Kidney (tissue), 14 donors: Measurements from ENCODE around the gene RALGPS1. TPM values are rescaled to one million over a fixed set of nuclear protein-coding genes. Genes with fewer than 3 reads are reported as not detected.
A peak's percentile ranks its signal among the peaks of the same experiment; 100 is the strongest.

Experiments used
- DNase-seq, 5 donors: peaks; one replicate each; pipeline ENCODE4 v3.0.0-alpha.2; 2013 to 2020
- FAIRE-seq: peaks from 2 replicates; lab custom pipeline; 2012; peaks lifted over from hg19 to GRCh38; lab: Jason Lieb, UNC
- H3K27ac ChIP-seq, 2 donors: one replicate each; pipeline ENCODE4 v1.7.0; 2013; ENCODE audit warnings: low read depth in 2 of 2, low read length in 2 of 2, inconsistent platforms in 1 of 2
- H3K27me3 ChIP-seq: one replicate; pipeline ENCODE4 v1.7.1; 2013; ENCODE audit warnings: low read length, inconsistent platforms; ENCODE audit not compliant: control insufficient read depth, insufficient read depth
- H3K36me3 ChIP-seq, 3 donors: one replicate each; pipeline versions ENCODE4 v1.7.0 to v1.7.1; 2013; ENCODE audit warnings: low read length in 3 of 3, control low read depth in 1 of 3, inconsistent platforms in 1 of 3; ENCODE audit not compliant: insufficient read depth in 3 of 3, control insufficient read depth in 2 of 3
- H3K4me1 ChIP-seq, 3 donors: one replicate each; pipeline versions ENCODE4 v1.7.0 to v1.7.1; 2013; ENCODE audit warnings: low read length in 3 of 3, inconsistent platforms in 1 of 3, low read depth in 1 of 3; ENCODE audit not compliant: control insufficient read depth in 2 of 3, insufficient read depth in 2 of 3
- H3K4me3 ChIP-seq, 3 donors: one replicate each; pipeline versions ENCODE4 v1.7.0 to v1.8.1; 2013; ENCODE audit warnings: low read length in 3 of 3, control low read depth in 1 of 3, inconsistent platforms in 1 of 3
- H3K9ac ChIP-seq, 3 donors: one replicate each; pipeline versions ENCODE4 v1.7.0 to v1.7.1; 2013; ENCODE audit warnings: low read length in 3 of 3, control low read depth in 1 of 3, inconsistent platforms in 1 of 3
- H3K9me3 ChIP-seq, 3 donors: one replicate each; pipeline versions ENCODE4 v1.7.0 to v1.7.1; 2013; ENCODE audit warnings: low read length in 3 of 3, control low read depth in 1 of 3, inconsistent platforms in 1 of 3; ENCODE audit not compliant: control insufficient read depth in 2 of 3, insufficient read depth in 1 of 3
- intact Hi-C: fragments of 100-400 bp; cut with DNase I; formaldehyde crosslinking; loops from one replicate; pipeline ENCODE4 v1.11.1; 2022
- polyA plus RNA-seq: library from polyadenylated mRNA; stranded (reverse); fragments of 350-450 nt; fragmentation: Illumina TruSeq; extraction: RNeasy Lipid Tissue Mini Kit (QIAGEN cat#74804); gene quantifications from one replicate; pipeline ENCODE4 v1.2.3, GENCODE V29; 2014; ENCODE audit warnings: low read depth, low replicate concordance; ENCODE audit not compliant: insufficient read depth
- total RNA-seq: library from RNA; stranded (reverse); fragmentation: NEBNext Ultra II Directional; extraction: Animal tissue kit (Norgen Biotek cat#: 25700); gene quantifications from one replicate; pipeline ENCODE4 v1.2.1, GENCODE V29; 2021
- TF ChIP-seq, protein P1 (sequence below): IDR thresholded peaks from 3 replicates; pipeline ENCODE4 v1.5.1; 2012; ENCODE audit warnings: mild to moderate bottlenecking, moderate library complexity, borderline replicate concordance; ENCODE audit not compliant: insufficient read depth; ENCODE audit errors: extremely low read depth
- donor health status: control.
- donor health status: control.
- donor health status: control.
- donor health status: control.
- donor health status: control.
- donor health status: DM: yes; HTN: yes; CAD: no.
- donor health status: Normal renal cell carcinoma (clear cell type).

The RALGPS1 gene
- total and polyA plus RNA-seq, 2 donors from 2014 or later: 9.4 to 25.2 TPM

DNA sequence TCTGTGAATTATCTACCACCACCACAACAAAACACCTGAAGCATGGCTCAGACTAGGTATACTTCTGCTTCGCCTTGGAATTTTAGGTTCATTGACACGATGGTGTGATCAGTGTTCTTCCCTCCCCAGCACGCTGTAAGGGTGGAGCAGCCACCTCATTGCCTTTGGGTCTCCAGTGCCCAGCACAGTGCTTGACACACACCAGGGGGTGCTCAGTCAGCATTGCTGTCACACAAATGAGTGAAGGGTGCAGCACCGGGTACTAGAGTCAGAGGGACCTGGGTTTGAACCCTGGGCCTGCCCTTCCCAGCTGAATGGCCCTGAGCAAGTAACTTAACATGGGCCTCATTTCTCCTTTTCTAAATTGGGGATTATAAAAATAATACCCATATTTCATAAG, 217.8 kb downstream of the RALGPS1 start:
- TF ChIP-seq, protein P1, sequence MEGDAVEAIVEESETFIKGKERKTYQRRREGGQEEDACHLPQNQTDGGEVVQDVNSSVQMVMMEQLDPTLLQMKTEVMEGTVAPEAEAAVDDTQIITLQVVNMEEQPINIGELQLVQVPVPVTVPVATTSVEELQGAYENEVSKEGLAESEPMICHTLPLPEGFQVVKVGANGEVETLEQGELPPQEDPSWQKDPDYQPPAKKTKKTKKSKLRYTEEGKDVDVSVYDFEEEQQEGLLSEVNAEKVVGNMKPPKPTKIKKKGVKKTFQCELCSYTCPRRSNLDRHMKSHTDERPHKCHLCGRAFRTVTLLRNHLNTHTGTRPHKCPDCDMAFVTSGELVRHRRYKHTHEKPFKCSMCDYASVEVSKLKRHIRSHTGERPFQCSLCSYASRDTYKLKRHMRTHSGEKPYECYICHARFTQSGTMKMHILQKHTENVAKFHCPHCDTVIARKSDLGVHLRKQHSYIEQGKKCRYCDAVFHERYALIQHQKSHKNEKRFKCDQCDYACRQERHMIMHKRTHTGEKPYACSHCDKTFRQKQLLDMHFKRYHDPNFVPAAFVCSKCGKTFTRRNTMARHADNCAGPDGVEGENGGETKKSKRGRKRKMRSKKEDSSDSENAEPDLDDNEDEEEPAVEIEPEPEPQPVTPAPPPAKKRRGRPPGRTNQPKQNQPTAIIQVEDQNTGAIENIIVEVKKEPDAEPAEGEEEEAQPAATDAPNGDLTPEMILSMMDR: no peak
- Histone ChIP-seq H3K9ac (no peak overlapping the region), H3K27ac (no peak overlapping the region), H3K27me3 (peaks cover under 1% of the 10 kb centered on the region), H3K36me3 (no peaks in the 10 kb centered on the region), H3K9me3 (no peaks in the 10 kb centered on the region), H3K4me1 (peaks cover 0 to 6% (median 4%) of the 10 kb centered on the region in 3 donors), H3K4me3 (no peak overlapping the region)
- no peak for FAIRE-seq
- intact Hi-C loops: no loop called here
- DNase-seq: peak in 1 of 5 donors; percentile 16

DNA sequence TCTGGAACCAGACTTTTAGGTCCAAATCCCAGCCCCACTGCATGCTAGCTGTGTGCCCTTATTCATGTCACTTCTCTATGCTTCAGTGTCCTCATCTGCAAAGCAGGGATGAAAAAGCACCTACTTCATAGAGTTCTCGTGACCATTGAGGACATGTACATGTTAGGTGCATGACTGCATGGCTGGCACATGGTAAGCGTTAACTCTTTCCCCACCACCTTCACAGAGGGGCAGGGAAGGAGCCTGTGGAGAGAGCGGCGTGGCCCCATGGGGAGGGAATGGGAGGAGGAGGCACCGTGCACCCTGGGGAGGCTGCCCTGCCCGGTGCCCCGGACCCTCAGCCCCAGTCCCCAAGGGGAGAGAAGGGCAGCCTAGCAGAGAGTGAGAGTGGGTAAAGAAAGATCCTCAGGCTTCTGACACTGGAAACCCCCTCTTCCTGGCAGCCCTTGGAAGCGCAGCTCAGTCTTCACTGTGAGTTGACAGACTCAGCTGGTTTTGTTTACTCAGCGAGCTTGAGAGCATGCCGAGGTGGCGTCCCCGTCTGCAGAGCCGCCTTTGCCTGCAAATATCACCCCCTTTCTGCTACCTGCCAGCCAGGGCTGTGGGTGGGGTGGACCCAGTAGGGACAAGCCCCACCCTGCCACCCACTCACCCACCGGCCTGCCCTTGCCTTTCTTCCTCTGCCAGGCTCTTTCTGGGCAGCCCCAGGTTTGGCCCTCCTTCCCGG, 218.5 kb downstream of the RALGPS1 start:
- intact Hi-C loops: no loop called here
- TF ChIP-seq, protein P1: no peak
- FAIRE-seq (no peak), DNase-seq (peak in 4 of 5 donors; percentile 35 to 52 (median 42))
- Histone ChIP-seq H3K9ac (no peak overlapping the region), H3K36me3 (no peaks in the 10 kb centered on the region), H3K9me3 (no peaks in the 10 kb centered on the region), H3K4me3 (no peak overlapping the region), H3K27me3 (no peaks in the 10 kb centered on the region), H3K4me1 (peaks cover 0 to 6% (median 4%) of the 10 kb centered on the region in 3 donors), H3K27ac (peak overlapping the region in 1 of 2 donors; percentile 20)

DNA sequence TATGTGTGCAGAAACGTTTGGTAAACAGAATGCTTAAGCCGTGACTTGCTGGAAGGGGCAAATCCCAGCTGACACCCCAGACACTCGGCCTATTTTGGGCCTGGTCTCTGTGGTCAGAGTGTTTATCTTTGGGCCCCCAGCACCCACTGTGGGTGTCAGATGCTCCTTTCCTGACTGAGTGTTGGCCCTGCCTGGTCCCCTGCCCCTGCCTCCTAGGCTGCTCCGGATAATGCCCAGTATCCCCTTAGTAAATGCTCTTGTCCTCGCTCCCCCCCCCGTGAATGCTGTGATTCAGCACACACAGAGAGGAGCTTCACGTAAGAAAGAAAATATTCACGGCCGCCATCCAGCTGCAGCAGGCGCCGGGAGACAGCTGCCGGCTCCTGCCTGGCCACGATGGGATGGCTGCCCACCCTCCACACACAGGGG, 219.2 kb downstream of the RALGPS1 start:
- Histone ChIP-seq H3K9ac (no peak overlapping the region), H3K27ac (peak overlapping the region in 1 of 2 donors; percentile 20), H3K36me3 (no peaks in the 10 kb centered on the region), H3K4me1 (peaks cover 0 to 10% (median 4%) of the 10 kb centered on the region in 3 donors), H3K9me3 (no peaks in the 10 kb centered on the region), H3K27me3 (no peaks in the 10 kb centered on the region), H3K4me3 (no peak overlapping the region)
- FAIRE-seq (no peak), DNase-seq (peak in 4 of 5 donors; percentile 13 to 71 (median 56))
- TF ChIP-seq, protein P1: no peak
- intact Hi-C loops: no loop called here
